SU-DHL-6 (cell line): ENCODE measurements around the gene DNASE1L1.

ENCODE experiments used
- CTCF ChIP-seq: fragments of 200-600 bp; sonication (generic); IDR thresholded peaks from one replicate; pipeline ENCODE4 v1.5.1; 2017; ENCODE audit warnings: antibody characterized with exemption, mild to moderate bottlenecking, low read length, moderate library complexity; ENCODE audit not compliant: insufficient read depth, poor library complexity, severe bottlenecking
- EZH2phosphoT487 ChIP-seq: fragments of 200-600 bp; sonication (generic), shearing (Covaris generic); conservative IDR thresholded peaks from 2 replicates; pipeline ENCODE4 v1.6.1; 2018; ENCODE audit warnings: mild to moderate bottlenecking, antibody characterized with exemption, low read length, moderate library complexity, mixed read lengths

- TF ChIP-seq CTCF (no peak), EZH2phosphoT487 (no peak)
Measured at GRCh38 chrX:154441564-154441963, 32.5 kb upstream of the DNASE1L1 start.
